SKM-1 treated with dmso at 0.1 percent for 144 hours (cell line): Measurements from ENCODE around the gene VPS51.

Experiments used
- DNase-seq: peaks from one replicate; lab custom pipeline; 2025; ENCODE audit not compliant: unreplicated experiment; lab: John Stamatoyannopoulos, UW

Gene VPS51

GRCh38 chr11:65071907-65072630 lies 23.9 kb upstream of the VPS51 start:
- no peak for DNase-seq

GRCh38 chr11:65072631-65072966 lies 23.4 kb upstream of the VPS51 start:
- no peak for DNase-seq

GRCh38 chr11:65077451-65077850 lies 18.6 kb upstream of the VPS51 start:
- DNase-seq, result no peak

- peak; percentile 33 for DNase-seq
Measured at GRCh38 chr11:65078151-65078550, 17.9 kb upstream of the VPS51 start.

- DNase-seq, result no peak
Measured at GRCh38 chr11:65078786-65079342, 17.1 kb upstream of the VPS51 start.

- DNase-seq, result no peak
Measured at GRCh38 chr11:65083134-65083833, 12.7 kb upstream of the VPS51 start.

GRCh38 chr11:65083834-65084597 lies 12.0 kb upstream of the VPS51 start, which contains the start of the genes CDCA5 and ZFPL1:
Gene CDCA5 (minus strand): TSS chr11:65084040. CDS start chr11:65083978, 62 bp downstream.
Gene ZFPL1 (plus strand): TSS chr11:65084222. CDS start chr11:65084699, 477 bp downstream.
- peak; percentile 96 for DNase-seq

GRCh38 chr11:65084598-65085375 lies 11.2 kb upstream of the VPS51 start:
- DNase-seq, result no peak

- DNase-seq, result no peak
Measured at GRCh38 chr11:65085446-65085845, 10.6 kb upstream of the VPS51 start.

GRCh38 chr11:65086809-65087208 lies 9.2 kb upstream of the VPS51 start:
- DNase-seq, result no peak

- DNase-seq, result no peak
Measured at GRCh38 chr11:65087216-65087615, 8.8 kb upstream of the VPS51 start.

- DNase-seq, result no peak
Measured at GRCh38 chr11:65087827-65088226, 8.2 kb upstream of the VPS51 start.

- no peak for DNase-seq
Measured at GRCh38 chr11:65089621-65090020, 6.4 kb upstream of the VPS51 start.

- DNase-seq, result no peak
Measured at GRCh38 chr11:65090628-65091027, 5.4 kb upstream of the VPS51 start.

- DNase-seq, result no peak
Measured at GRCh38 chr11:65095427-65095826, 587 bp upstream of the VPS51 start.

GRCh38 chr11:65096926-65097325 lies 912 bp downstream of the VPS51 start:
- no peak for DNase-seq

GRCh38 chr11:65100674-65101350 lies 4.8 kb downstream of the VPS51 start:
- no peak for DNase-seq

- no peak for DNase-seq
Measured at GRCh38 chr11:65102142-65103095, 6.4 kb downstream of the VPS51 start.

GRCh38 chr11:65103476-65103875 lies 7.5 kb downstream of the VPS51 start:
- no peak for DNase-seq
